Measurements from ENCODE around the gene C19orf38.

- TF ChIP-seq EZH2 (IDR thresholded peaks at IDR 0.05; ENCODE audit: low read depth, unreplicated experiment) (no peak), POLR2AphosphoS5 (IDR thresholded peaks at IDR 0.05; ENCODE audit: low read depth) (no peak), CREB1 (CRISPR knock-in tag; IDR thresholded peaks at IDR 0.05; ENCODE audit: low read depth) (no peak), JUNB (IDR thresholded peaks at IDR 0.05; ENCODE audit: unreplicated experiment) (no peak), NANOG (IDR thresholded peaks at IDR 0.05; ENCODE audit: borderline replicate concordance) (no peak), EZH2phosphoT487 (IDR thresholded peaks at IDR 0.05; ENCODE audit: unreplicated experiment) (no peak), STAT1 (IDR thresholded peaks at IDR 0.05; ENCODE audit: unreplicated experiment) (no peak), ZNF114 (CRISPR knock-in tag; IDR thresholded peaks at IDR 0.05) (no peak), ZNF331 (CRISPR knock-in tag; IDR thresholded peaks at IDR 0.05; ENCODE audit: low read depth) (no peak), ETS1 (IDR thresholded peaks at IDR 0.05) (no peak)
- TF ChIP-seq, protein P1, sequence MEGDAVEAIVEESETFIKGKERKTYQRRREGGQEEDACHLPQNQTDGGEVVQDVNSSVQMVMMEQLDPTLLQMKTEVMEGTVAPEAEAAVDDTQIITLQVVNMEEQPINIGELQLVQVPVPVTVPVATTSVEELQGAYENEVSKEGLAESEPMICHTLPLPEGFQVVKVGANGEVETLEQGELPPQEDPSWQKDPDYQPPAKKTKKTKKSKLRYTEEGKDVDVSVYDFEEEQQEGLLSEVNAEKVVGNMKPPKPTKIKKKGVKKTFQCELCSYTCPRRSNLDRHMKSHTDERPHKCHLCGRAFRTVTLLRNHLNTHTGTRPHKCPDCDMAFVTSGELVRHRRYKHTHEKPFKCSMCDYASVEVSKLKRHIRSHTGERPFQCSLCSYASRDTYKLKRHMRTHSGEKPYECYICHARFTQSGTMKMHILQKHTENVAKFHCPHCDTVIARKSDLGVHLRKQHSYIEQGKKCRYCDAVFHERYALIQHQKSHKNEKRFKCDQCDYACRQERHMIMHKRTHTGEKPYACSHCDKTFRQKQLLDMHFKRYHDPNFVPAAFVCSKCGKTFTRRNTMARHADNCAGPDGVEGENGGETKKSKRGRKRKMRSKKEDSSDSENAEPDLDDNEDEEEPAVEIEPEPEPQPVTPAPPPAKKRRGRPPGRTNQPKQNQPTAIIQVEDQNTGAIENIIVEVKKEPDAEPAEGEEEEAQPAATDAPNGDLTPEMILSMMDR (conservative IDR thresholded peaks at IDR 0.05; ENCODE audit: low read depth in 2 of 2): no peak
- TF ChIP-seq, protein P2, sequence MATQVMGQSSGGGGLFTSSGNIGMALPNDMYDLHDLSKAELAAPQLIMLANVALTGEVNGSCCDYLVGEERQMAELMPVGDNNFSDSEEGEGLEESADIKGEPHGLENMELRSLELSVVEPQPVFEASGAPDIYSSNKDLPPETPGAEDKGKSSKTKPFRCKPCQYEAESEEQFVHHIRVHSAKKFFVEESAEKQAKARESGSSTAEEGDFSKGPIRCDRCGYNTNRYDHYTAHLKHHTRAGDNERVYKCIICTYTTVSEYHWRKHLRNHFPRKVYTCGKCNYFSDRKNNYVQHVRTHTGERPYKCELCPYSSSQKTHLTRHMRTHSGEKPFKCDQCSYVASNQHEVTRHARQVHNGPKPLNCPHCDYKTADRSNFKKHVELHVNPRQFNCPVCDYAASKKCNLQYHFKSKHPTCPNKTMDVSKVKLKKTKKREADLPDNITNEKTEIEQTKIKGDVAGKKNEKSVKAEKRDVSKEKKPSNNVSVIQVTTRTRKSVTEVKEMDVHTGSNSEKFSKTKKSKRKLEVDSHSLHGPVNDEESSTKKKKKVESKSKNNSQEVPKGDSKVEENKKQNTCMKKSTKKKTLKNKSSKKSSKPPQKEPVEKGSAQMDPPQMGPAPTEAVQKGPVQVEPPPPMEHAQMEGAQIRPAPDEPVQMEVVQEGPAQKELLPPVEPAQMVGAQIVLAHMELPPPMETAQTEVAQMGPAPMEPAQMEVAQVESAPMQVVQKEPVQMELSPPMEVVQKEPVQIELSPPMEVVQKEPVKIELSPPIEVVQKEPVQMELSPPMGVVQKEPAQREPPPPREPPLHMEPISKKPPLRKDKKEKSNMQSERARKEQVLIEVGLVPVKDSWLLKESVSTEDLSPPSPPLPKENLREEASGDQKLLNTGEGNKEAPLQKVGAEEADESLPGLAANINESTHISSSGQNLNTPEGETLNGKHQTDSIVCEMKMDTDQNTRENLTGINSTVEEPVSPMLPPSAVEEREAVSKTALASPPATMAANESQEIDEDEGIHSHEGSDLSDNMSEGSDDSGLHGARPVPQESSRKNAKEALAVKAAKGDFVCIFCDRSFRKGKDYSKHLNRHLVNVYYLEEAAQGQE (IDR thresholded peaks at IDR 0.05; ENCODE audit: unreplicated experiment): no peak
- TF ChIP-seq, protein P3, sequence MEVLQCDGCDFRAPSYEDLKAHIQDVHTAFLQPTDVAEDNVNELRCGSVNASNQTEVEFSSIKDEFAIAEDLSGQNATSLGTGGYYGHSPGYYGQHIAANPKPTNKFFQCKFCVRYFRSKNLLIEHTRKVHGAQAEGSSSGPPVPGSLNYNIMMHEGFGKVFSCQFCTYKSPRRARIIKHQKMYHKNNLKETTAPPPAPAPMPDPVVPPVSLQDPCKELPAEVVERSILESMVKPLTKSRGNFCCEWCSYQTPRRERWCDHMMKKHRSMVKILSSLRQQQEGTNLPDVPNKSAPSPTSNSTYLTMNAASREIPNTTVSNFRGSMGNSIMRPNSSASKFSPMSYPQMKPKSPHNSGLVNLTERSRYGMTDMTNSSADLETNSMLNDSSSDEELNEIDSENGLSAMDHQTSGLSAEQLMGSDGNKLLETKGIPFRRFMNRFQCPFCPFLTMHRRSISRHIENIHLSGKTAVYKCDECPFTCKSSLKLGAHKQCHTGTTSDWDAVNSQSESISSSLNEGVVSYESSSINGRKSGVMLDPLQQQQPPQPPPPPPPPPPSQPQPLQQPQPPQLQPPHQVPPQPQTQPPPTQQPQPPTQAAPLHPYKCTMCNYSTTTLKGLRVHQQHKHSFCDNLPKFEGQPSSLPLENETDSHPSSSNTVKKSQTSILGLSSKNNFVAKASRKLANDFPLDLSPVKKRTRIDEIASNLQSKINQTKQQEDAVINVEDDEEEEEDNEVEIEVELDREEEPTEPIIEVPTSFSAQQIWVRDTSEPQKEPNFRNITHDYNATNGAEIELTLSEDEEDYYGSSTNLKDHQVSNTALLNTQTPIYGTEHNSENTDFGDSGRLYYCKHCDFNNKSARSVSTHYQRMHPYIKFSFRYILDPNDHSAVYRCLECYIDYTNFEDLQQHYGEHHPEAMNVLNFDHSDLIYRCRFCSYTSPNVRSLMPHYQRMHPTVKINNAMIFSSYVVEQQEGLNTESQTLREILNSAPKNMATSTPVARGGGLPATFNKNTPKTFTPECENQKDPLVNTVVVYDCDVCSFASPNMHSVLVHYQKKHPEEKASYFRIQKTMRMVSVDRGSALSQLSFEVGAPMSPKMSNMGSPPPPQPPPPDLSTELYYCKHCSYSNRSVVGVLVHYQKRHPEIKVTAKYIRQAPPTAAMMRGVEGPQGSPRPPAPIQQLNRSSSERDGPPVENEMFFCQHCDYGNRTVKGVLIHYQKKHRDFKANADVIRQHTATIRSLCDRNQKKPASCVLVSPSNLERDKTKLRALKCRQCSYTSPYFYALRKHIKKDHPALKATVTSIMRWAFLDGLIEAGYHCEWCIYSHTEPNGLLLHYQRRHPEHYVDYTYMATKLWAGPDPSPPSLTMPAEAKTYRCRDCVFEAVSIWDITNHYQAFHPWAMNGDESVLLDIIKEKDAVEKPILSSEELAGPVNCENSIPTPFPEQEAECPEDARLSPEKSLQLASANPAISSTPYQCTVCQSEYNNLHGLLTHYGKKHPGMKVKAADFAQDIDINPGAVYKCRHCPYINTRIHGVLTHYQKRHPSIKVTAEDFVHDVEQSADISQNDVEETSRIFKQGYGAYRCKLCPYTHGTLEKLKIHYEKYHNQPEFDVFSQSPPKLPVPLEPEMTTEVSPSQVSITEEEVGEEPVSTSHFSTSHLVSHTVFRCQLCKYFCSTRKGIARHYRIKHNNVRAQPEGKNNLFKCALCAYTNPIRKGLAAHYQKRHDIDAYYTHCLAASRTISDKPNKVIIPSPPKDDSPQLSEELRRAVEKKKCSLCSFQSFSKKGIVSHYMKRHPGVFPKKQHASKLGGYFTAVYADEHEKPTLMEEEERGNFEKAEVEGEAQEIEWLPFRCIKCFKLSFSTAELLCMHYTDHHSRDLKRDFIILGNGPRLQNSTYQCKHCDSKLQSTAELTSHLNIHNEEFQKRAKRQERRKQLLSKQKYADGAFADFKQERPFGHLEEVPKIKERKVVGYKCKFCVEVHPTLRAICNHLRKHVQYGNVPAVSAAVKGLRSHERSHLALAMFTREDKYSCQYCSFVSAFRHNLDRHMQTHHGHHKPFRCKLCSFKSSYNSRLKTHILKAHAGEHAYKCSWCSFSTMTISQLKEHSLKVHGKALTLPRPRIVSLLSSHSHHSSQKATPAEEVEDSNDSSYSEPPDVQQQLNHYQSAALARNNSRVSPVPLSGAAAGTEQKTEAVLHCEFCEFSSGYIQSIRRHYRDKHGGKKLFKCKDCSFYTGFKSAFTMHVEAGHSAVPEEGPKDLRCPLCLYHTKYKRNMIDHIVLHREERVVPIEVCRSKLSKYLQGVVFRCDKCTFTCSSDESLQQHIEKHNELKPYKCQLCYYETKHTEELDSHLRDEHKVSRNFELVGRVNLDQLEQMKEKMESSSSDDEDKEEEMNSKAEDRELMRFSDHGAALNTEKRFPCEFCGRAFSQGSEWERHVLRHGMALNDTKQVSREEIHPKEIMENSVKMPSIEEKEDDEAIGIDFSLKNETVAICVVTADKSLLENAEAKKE (CRISPR knock-in tag; IDR thresholded peaks at IDR 0.05): no peak
Measured at GRCh38 chr19:10912619-10913018, 64.4 kb downstream of the C19orf38 start.
